ENCODE results near the gene MED16.

- TF ChIP-seq CTCF (IDR thresholded peaks at IDR 0.05), result no peak
- no peak for TF ChIP-seq EP300 (IDR thresholded peaks at IDR 0.05)
Observed at GRCh38 chr19:883661-884211, 9.3 kb downstream of the MED16 start.
